Epithelial cell of proximal tubule (primary cell): ENCODE results near the gene HINT3. TPM values are rescaled to one million over a fixed set of nuclear protein-coding genes. Genes with fewer than 3 reads are reported as not detected.

Experiments
- DNase-seq: peaks from one replicate; pipeline ENCODE4 v3.0.0-alpha.2; 2011; ENCODE audit warnings: low read depth
- H3K4me3 ChIP-seq: 2 replicates; pipeline ENCODE4 v1.5.1; 2011; ENCODE audit warnings: low read depth, mild to moderate bottlenecking, low read length
- total RNA-seq: library from RNA; depleted of rRNA; stranded (reverse); fragments of >200 nt; gene quantifications from 2 replicates; pipeline ENCODE4 v1.2.3, GENCODE V29; 2015
- TF ChIP-seq, protein P1 (sequence below): conservative IDR thresholded peaks from 2 replicates; pipeline ENCODE4 v1.5.1; 2012; ENCODE audit warnings: low read depth, mild to moderate bottlenecking, low read length

The HINT3 gene
- total RNA-seq, 1 donor from 2014 or later: 12.8 TPM

GRCh38 chr6:125939791-125940190, 16.8 kb upstream of the HINT3 start:
- H3K4me3 ChIP-seq: no peak overlapping the region
- TF ChIP-seq, protein P1, sequence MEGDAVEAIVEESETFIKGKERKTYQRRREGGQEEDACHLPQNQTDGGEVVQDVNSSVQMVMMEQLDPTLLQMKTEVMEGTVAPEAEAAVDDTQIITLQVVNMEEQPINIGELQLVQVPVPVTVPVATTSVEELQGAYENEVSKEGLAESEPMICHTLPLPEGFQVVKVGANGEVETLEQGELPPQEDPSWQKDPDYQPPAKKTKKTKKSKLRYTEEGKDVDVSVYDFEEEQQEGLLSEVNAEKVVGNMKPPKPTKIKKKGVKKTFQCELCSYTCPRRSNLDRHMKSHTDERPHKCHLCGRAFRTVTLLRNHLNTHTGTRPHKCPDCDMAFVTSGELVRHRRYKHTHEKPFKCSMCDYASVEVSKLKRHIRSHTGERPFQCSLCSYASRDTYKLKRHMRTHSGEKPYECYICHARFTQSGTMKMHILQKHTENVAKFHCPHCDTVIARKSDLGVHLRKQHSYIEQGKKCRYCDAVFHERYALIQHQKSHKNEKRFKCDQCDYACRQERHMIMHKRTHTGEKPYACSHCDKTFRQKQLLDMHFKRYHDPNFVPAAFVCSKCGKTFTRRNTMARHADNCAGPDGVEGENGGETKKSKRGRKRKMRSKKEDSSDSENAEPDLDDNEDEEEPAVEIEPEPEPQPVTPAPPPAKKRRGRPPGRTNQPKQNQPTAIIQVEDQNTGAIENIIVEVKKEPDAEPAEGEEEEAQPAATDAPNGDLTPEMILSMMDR: no peak
- DNase-seq: no peak

- TF ChIP-seq, protein P1: no peak
- no peak overlapping the region for H3K4me3 ChIP-seq
- no peak for DNase-seq
Measured at GRCh38 chr6:125940247-125941041, 16.1 kb upstream of the HINT3 start.

- TF ChIP-seq, protein P1: no peak
- H3K4me3 ChIP-seq: no peak overlapping the region
- no peak for DNase-seq
Measured at GRCh38 chr6:125942672-125943527, 13.7 kb upstream of the HINT3 start.

GRCh38 chr6:125943528-125944433, 12.8 kb upstream of the HINT3 start:
- DNase-seq: no peak
- TF ChIP-seq, protein P1: no peak
- no peak overlapping the region for H3K4me3 ChIP-seq

- no peak overlapping the region for H3K4me3 ChIP-seq
- no peak for DNase-seq
- TF ChIP-seq, protein P1: no peak
Measured at GRCh38 chr6:125944434-125944816, 12.1 kb upstream of the HINT3 start.

- no peak overlapping the region for H3K4me3 ChIP-seq
- TF ChIP-seq, protein P1: no peak
- DNase-seq: no peak
Measured at GRCh38 chr6:125944896-125945295, 11.7 kb upstream of the HINT3 start.
